HEK293 (cell line): ENCODE data around the gene ANKRD6.

Experiments used
- GLIS2 ChIP-seq: fragments of 450-650 bp; formaldehyde crosslinking; IDR thresholded peaks from 2 replicates; pipeline ENCODE4 v1.5.1; 2016; ENCODE audit warnings: missing biosample characterization, missing genetic modification characterization
- HOXC10 ChIP-seq: sonication (generic); formaldehyde crosslinking; IDR thresholded peaks from 2 replicates; pipeline ENCODE4 v1.8.1; 2023; ENCODE audit warnings: mild to moderate bottlenecking, missing genetic modification reagents
- KLF10 ChIP-seq: fragments of 450-650 bp; IDR thresholded peaks from 2 replicates; pipeline ENCODE4 v1.5.1; 2018; ENCODE audit warnings: missing biosample characterization, mild to moderate bottlenecking, missing genetic modification characterization
- KLF8 ChIP-seq: fragments of 450-650 bp; formaldehyde crosslinking; IDR thresholded peaks from 2 replicates; pipeline ENCODE4 v1.5.1; 2016; ENCODE audit warnings: missing biosample characterization, missing genetic modification characterization
- YY1 ChIP-seq: fragments of 450-650 bp; formaldehyde crosslinking; IDR thresholded peaks from 2 replicates; pipeline ENCODE4 v1.5.1; 2018; ENCODE audit warnings: missing biosample characterization, missing genetic modification characterization
- ZBTB17 ChIP-seq: fragments of 450-650 bp; formaldehyde crosslinking; IDR thresholded peaks from 2 replicates; pipeline ENCODE4 v1.5.1; 2016; ENCODE audit warnings: missing biosample characterization, missing genetic modification characterization
- ZBTB8A ChIP-seq: fragments of 450-650 bp; formaldehyde crosslinking; IDR thresholded peaks from 2 replicates; pipeline ENCODE4 v1.5.1; 2016; ENCODE audit warnings: missing biosample characterization, missing genetic modification characterization
- ZEB2 ChIP-seq: fragments of 450-650 bp; formaldehyde crosslinking; IDR thresholded peaks from 2 replicates; pipeline ENCODE4 v1.5.1; 2016; ENCODE audit warnings: missing biosample characterization, missing genetic modification characterization
- ZIC2 ChIP-seq: fragments of 450-650 bp; formaldehyde crosslinking; IDR thresholded peaks from 2 replicates; pipeline ENCODE4 v1.5.1; 2016; ENCODE audit warnings: missing biosample characterization, missing genetic modification characterization
- ZNF16 ChIP-seq: fragments of 450-650 bp; formaldehyde crosslinking; IDR thresholded peaks from 2 replicates; pipeline ENCODE4 v1.5.1; 2016; ENCODE audit warnings: low read depth, missing biosample characterization, missing genetic modification characterization
- ZNF366 ChIP-seq: fragments of 450-650 bp; formaldehyde crosslinking; conservative IDR thresholded peaks from 2 replicates; pipeline ENCODE4 v1.5.1; 2016; ENCODE audit warnings: missing biosample characterization, missing genetic modification characterization
- ZNF426 ChIP-seq: fragments of 450-650 bp; formaldehyde crosslinking; IDR thresholded peaks from 2 replicates; pipeline ENCODE4 v1.5.1; 2017; ENCODE audit warnings: missing biosample characterization, missing genetic modification characterization, mild to moderate bottlenecking, inconsistent platforms, moderate library complexity
- ZNF514 ChIP-seq: fragments of 450-650 bp; formaldehyde crosslinking; IDR thresholded peaks from 2 replicates; pipeline ENCODE4 v1.5.1; 2016; ENCODE audit warnings: missing biosample characterization, missing genetic modification characterization
- ZNF660 ChIP-seq: fragments of 450-650 bp; IDR thresholded peaks from 2 replicates; pipeline ENCODE4 v1.5.1; 2018; ENCODE audit warnings: missing biosample characterization, mild to moderate bottlenecking, missing genetic modification characterization
- ZNF707 ChIP-seq: fragments of 450-650 bp; formaldehyde crosslinking; IDR thresholded peaks from 2 replicates; pipeline ENCODE4 v1.5.1; 2016; ENCODE audit warnings: missing biosample characterization, missing genetic modification characterization
- ZNF76 ChIP-seq: fragments of 450-650 bp; formaldehyde crosslinking; IDR thresholded peaks from 2 replicates; pipeline ENCODE4; 2016; ENCODE audit warnings: low read depth, missing biosample characterization, missing genetic modification characterization, borderline replicate concordance
- ZNF785 ChIP-seq: fragments of 450-650 bp; formaldehyde crosslinking; IDR thresholded peaks from 2 replicates; pipeline ENCODE4 v1.5.1; 2016; ENCODE audit warnings: missing biosample characterization, missing genetic modification characterization
- ZXDB ChIP-seq: fragments of 450-650 bp; formaldehyde crosslinking; IDR thresholded peaks from 2 replicates; pipeline ENCODE4 v1.5.1; 2016; ENCODE audit warnings: missing biosample characterization, missing genetic modification characterization
- TF ChIP-seq, protein P1 (sequence below): fragments of 450-650 bp; formaldehyde crosslinking; IDR thresholded peaks from 2 replicates; pipeline ENCODE4 v1.5.1; 2016; ENCODE audit warnings: missing biosample characterization, missing genetic modification characterization
- TF ChIP-seq, protein P2 (sequence below): fragments of 450-650 bp; formaldehyde crosslinking; IDR thresholded peaks from 2 replicates; pipeline ENCODE4 v1.5.1; 2016; ENCODE audit warnings: missing biosample characterization, missing genetic modification characterization
- TF ChIP-seq, protein P3 (sequence below): fragments of 450-650 bp; formaldehyde crosslinking; IDR thresholded peaks from 2 replicates; pipeline ENCODE4 v1.5.1; 2016; ENCODE audit warnings: missing biosample characterization, missing genetic modification characterization
- TF ChIP-seq, protein P4 (sequence below): fragments of 450-650 bp; formaldehyde crosslinking; optimal IDR thresholded peaks from 2 replicates; pipeline ENCODE3; 2016; ENCODE audit warnings: missing biosample characterization, mild to moderate bottlenecking, missing genetic modification characterization
- TF ChIP-seq, protein P5 (sequence below): fragments of 450-650 bp; formaldehyde crosslinking; IDR thresholded peaks from 2 replicates; pipeline ENCODE4; 2016; ENCODE audit warnings: missing biosample characterization, missing genetic modification characterization
- TF ChIP-seq, protein P6 (sequence below): fragments of 450-650 bp; formaldehyde crosslinking; IDR thresholded peaks from 2 replicates; pipeline ENCODE4 v1.5.1; 2016; ENCODE audit warnings: missing biosample characterization, missing genetic modification characterization
- TF ChIP-seq, protein P7 (sequence below): IDR thresholded peaks from 2 replicates; pipeline ENCODE4 v1.6.1; 2011; ENCODE audit warnings: mild to moderate bottlenecking, low read depth, low read length, borderline replicate concordance
- TF ChIP-seq, protein P8 (sequence below): fragments of 450-650 bp; formaldehyde crosslinking; IDR thresholded peaks from 2 replicates; pipeline ENCODE4 v1.5.1; 2016; ENCODE audit warnings: missing biosample characterization, missing genetic modification characterization

ANKRD6 gene

DNA sequence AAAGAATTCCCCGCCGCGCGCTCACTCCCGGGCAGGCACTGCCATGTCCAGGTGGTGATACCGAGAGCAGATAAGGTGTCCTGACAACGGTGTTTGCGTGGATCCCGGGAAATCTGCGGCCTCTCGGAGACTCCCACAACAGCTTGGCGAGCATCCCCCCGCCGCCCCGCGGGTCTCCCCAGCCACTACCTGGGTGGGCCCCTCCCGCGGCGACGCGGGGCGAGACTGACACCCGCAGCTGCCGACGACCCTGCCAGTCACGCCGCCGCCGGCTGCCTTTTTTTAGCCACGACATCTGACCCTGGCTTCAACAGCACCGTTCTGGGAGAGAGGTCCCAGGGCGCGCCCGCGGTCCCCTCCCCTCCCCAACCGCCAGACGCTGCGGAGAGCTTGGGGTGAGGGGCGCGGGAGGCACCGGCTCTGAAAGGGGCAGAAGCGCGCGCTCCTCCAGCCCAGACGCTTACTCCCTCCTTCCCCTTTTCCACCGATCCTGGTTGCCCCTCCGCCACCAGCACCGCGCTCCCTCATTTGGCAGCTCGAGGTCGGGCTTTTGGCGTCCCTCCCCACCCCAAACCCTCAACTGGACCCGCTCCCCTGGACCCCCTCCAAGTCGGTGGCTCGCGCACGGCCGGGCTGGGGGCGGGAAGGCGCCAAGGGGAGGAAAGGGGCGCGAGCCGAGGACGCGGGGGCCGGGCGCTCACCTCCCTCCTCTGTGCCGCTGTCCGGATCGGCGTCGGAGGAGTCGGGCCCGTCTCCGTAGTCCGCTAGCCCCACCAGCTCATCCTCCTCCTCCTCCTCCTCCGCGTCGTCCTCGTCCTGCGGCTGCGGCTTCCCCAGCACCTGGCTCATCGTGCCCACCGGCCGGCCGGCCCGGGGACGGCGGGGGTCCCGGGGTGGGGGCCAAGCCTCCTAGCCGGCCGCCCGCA lies 21.5 kb upstream of the ANKRD6 start (continued):
- TF ChIP-seq ZNF514 (tag by site-specific recombination), result no peak
- TF ChIP-seq ZNF426 (tag by site-specific recombination), result no peak
- TF ChIP-seq, protein P1, sequence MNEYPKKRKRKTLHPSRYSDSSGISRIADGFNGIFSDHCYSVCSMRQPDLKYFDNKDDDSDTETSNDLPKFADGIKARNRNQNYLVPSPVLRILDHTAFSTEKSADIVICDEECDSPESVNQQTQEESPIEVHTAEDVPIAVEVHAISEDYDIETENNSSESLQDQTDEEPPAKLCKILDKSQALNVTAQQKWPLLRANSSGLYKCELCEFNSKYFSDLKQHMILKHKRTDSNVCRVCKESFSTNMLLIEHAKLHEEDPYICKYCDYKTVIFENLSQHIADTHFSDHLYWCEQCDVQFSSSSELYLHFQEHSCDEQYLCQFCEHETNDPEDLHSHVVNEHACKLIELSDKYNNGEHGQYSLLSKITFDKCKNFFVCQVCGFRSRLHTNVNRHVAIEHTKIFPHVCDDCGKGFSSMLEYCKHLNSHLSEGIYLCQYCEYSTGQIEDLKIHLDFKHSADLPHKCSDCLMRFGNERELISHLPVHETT (tag by site-specific recombination), result peak; percentile 21; the same call in 1 of the 2 replicates
- TF ChIP-seq HOXC10, result no peak
- peak; percentile 40 for TF ChIP-seq ZXDB (tag by site-specific recombination)
- TF ChIP-seq, protein P2, sequence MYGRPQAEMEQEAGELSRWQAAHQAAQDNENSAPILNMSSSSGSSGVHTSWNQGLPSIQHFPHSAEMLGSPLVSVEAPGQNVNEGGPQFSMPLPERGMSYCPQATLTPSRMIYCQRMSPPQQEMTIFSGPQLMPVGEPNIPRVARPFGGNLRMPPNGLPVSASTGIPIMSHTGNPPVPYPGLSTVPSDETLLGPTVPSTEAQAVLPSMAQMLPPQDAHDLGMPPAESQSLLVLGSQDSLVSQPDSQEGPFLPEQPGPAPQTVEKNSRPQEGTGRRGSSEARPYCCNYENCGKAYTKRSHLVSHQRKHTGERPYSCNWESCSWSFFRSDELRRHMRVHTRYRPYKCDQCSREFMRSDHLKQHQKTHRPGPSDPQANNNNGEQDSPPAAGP (tag by site-specific recombination), result no peak
- TF ChIP-seq KLF10 (tag by site-specific recombination), result no peak
- TF ChIP-seq ZNF366 (tag by site-specific recombination), result peak; percentile 93
- no peak for TF ChIP-seq ZNF707 (tag by site-specific recombination)
- peak; percentile 35; the same call in 1 of the 2 replicates for TF ChIP-seq ZBTB17
- TF ChIP-seq, protein P3, sequence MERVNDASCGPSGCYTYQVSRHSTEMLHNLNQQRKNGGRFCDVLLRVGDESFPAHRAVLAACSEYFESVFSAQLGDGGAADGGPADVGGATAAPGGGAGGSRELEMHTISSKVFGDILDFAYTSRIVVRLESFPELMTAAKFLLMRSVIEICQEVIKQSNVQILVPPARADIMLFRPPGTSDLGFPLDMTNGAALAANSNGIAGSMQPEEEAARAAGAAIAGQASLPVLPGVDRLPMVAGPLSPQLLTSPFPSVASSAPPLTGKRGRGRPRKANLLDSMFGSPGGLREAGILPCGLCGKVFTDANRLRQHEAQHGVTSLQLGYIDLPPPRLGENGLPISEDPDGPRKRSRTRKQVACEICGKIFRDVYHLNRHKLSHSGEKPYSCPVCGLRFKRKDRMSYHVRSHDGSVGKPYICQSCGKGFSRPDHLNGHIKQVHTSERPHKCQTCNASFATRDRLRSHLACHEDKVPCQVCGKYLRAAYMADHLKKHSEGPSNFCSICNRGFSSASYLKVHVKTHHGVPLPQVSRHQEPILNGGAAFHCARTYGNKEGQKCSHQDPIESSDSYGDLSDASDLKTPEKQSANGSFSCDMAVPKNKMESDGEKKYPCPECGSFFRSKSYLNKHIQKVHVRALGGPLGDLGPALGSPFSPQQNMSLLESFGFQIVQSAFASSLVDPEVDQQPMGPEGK (tag by site-specific recombination), result peak; percentile 88
- TF ChIP-seq, protein P4, sequence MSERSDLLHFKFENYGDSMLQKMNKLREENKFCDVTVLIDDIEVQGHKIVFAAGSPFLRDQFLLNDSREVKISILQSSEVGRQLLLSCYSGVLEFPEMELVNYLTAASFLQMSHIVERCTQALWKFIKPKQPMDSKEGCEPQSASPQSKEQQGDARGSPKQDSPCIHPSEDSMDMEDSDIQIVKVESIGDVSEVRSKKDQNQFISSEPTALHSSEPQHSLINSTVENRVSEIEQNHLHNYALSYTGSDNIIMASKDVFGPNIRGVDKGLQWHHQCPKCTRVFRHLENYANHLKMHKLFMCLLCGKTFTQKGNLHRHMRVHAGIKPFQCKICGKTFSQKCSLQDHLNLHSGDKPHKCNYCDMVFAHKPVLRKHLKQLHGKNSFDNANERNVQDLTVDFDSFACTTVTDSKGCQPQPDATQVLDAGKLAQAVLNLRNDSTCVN (tag by site-specific recombination), result peak; percentile 93
- TF ChIP-seq, protein P5, sequence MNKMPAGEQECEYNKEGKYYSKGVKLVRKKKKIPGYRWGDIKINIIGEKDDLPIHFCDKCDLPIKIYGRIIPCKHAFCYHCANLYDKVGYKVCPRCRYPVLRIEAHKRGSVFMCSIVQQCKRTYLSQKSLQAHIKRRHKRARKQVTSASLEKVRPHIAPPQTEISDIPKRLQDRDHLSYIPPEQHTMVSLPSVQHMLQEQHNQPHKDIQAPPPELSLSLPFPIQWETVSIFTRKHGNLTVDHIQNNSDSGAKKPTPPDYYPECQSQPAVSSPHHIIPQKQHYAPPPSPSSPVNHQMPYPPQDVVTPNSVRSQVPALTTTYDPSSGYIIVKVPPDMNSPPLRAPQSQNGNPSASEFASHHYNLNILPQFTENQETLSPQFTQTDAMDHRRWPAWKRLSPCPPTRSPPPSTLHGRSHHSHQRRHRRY, result no peak
- TF ChIP-seq ZNF660 (tag by site-specific recombination), result no peak
- no peak for TF ChIP-seq YY1 (tag by site-specific recombination)
- TF ChIP-seq ZNF16 (tag by site-specific recombination), result no peak
- TF ChIP-seq ZNF785, result no peak
- peak; percentile 63 for TF ChIP-seq ZEB2 (tag by site-specific recombination)
- TF ChIP-seq, protein P6, sequence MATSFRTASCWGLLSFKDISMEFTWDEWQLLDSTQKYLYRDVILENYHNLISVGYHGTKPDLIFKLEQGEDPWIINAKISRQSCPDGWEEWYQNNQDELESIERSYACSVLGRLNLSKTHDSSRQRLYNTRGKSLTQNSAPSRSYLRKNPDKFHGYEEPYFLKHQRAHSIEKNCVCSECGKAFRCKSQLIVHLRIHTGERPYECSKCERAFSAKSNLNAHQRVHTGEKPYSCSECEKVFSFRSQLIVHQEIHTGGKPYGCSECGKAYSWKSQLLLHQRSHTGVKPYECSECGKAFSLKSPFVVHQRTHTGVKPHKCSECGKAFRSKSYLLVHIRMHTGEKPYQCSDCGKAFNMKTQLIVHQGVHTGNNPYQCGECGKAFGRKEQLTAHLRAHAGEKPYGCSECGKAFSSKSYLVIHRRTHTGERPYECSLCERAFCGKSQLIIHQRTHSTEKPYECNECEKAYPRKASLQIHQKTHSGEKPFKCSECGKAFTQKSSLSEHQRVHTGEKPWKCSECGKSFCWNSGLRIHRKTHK (tag by site-specific recombination), result no peak
- TF ChIP-seq, protein P7, sequence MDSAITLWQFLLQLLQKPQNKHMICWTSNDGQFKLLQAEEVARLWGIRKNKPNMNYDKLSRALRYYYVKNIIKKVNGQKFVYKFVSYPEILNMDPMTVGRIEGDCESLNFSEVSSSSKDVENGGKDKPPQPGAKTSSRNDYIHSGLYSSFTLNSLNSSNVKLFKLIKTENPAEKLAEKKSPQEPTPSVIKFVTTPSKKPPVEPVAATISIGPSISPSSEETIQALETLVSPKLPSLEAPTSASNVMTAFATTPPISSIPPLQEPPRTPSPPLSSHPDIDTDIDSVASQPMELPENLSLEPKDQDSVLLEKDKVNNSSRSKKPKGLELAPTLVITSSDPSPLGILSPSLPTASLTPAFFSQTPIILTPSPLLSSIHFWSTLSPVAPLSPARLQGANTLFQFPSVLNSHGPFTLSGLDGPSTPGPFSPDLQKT, result no peak
- TF ChIP-seq, protein P8, sequence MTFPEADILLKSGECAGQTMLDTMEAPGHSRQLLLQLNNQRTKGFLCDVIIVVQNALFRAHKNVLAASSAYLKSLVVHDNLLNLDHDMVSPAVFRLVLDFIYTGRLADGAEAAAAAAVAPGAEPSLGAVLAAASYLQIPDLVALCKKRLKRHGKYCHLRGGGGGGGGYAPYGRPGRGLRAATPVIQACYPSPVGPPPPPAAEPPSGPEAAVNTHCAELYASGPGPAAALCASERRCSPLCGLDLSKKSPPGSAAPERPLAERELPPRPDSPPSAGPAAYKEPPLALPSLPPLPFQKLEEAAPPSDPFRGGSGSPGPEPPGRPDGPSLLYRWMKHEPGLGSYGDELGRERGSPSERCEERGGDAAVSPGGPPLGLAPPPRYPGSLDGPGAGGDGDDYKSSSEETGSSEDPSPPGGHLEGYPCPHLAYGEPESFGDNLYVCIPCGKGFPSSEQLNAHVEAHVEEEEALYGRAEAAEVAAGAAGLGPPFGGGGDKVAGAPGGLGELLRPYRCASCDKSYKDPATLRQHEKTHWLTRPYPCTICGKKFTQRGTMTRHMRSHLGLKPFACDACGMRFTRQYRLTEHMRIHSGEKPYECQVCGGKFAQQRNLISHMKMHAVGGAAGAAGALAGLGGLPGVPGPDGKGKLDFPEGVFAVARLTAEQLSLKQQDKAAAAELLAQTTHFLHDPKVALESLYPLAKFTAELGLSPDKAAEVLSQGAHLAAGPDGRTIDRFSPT (tag by site-specific recombination), result peak; percentile 74
- TF ChIP-seq ZIC2, result peak; percentile 81
- TF ChIP-seq ZBTB8A, result peak; percentile 88
- TF ChIP-seq GLIS2 (tag by site-specific recombination), result peak; percentile 93
- peak; percentile 41; the same call in 1 of the 2 replicates for TF ChIP-seq KLF8
- peak; percentile 14; the same call in 1 of the 2 replicates for TF ChIP-seq ZNF76 (tag by site-specific recombination)
